Small intestine (tissue), 7 donors: ENCODE measurements around the gene FLT3. TPM values are rescaled to one million over a fixed set of nuclear protein-coding genes. Genes with fewer than 3 reads are reported as not detected.

Experiments used
- DNase-seq, 2 donors: peaks; one replicate each; pipeline versions ENCODE4 v3.0.0 to v3.0.0-alpha.2; 2013
- FAIRE-seq: peaks from 2 replicates; lab custom pipeline; 2012; peaks lifted over from hg19 to GRCh38; lab: Jason Lieb, UNC
- H3K27ac ChIP-seq, 3 donors: one replicate each; pipeline ENCODE4 v1.5.1; 2013; ENCODE audit warnings: low read length in 2 of 3, mild to moderate bottlenecking in 2 of 3, control low read depth in 1 of 3, inconsistent platforms in 1 of 3, low read depth in 1 of 3, moderate library complexity in 1 of 3
- H3K27me3 ChIP-seq, 3 donors: one replicate each; pipeline ENCODE4 v1.6.1; 2013; ENCODE audit warnings: low read length in 3 of 3, inconsistent platforms in 1 of 3; ENCODE audit not compliant: control insufficient read depth in 3 of 3, insufficient read depth in 3 of 3
- H3K36me3 ChIP-seq, 3 donors: one replicate each; pipeline ENCODE4 v1.6.1; 2013; ENCODE audit warnings: low read length in 3 of 3, inconsistent platforms in 1 of 3, low read depth in 1 of 3, mild to moderate bottlenecking in 1 of 3, moderate library complexity in 1 of 3; ENCODE audit not compliant: control insufficient read depth in 3 of 3, insufficient read depth in 2 of 3
- H3K4me1 ChIP-seq, 3 donors: one replicate each; pipeline ENCODE4 v1.6.1; 2013; ENCODE audit warnings: low read length in 2 of 3, inconsistent platforms in 1 of 3, low read depth in 1 of 3, mild to moderate bottlenecking in 1 of 3, moderate library complexity in 1 of 3; ENCODE audit not compliant: control insufficient read depth in 3 of 3, insufficient read depth in 2 of 3
- H3K4me3 ChIP-seq, 3 donors: one replicate each; pipeline ENCODE4 v1.5.1; 2013; ENCODE audit warnings: low read length in 3 of 3, control low read depth in 1 of 3, inconsistent platforms in 1 of 3, low read depth in 1 of 3, mild to moderate bottlenecking in 1 of 3, moderate library complexity in 1 of 3
- H3K9me3 ChIP-seq, 2 donors: one replicate each; pipeline ENCODE4 v1.6.1; 2013; ENCODE audit warnings: low read depth in 1 of 2, low read length in 1 of 2; ENCODE audit not compliant: control insufficient read depth in 2 of 2, insufficient read depth in 1 of 2
- WGBS, 3 donors: extraction: QIAGEN DNeasy Blood & Tissue Kit; methylation state at CpG; one replicate each; pipeline ENCODE4 v1.1.7; 2013; 5-methylcytosine and 5-hydroxymethylcytosine counted together
- polyA plus RNA-seq, 4 donors: library from polyadenylated mRNA; stranded (reverse) in 3 of 4; unstranded in 1 of 4; fragments of 200-250 nt in 3 of 4; fragments of 120-200 nt in 1 of 4; gene quantifications; one replicate each; pipeline versions ENCODE4 v1.2.1 to v1.2.3, GENCODE V29; 2013
- donor health status: healthy with polysubstance abuse.
- donor health status: control.
- donor health status: control.
- donor health status: Bipolar disorder and iron deficiency.
- donor health status: healthy.

Gene FLT3
- polyA plus RNA-seq, 4 donors: 0.19 to 0.83 (median 0.27) TPM; not detected in 1

- Histone ChIP-seq H3K27me3 (peaks cover 0 to 1% (median 0%) of the 10 kb centered on the region in 3 donors), H3K4me3 (no peak overlapping the region), H3K4me1 (no peaks in the 10 kb centered on the region), H3K9me3 (no peaks in the 10 kb centered on the region), H3K36me3 (no peaks in the 10 kb centered on the region), H3K27ac (no peak overlapping the region)
- DNase-seq (no peak), FAIRE-seq (no peak)
- 79 to 83% (median 82%) methylated on average over 13 of the region's 13 CpGs for WGBS, 3 donors
Observed at GRCh38 chr13:28056970-28057712, 43.2 kb downstream of the FLT3 start.

- H3K27me3 ChIP-seq: peaks cover 0 to 1% (median 0%) of the 10 kb centered on the region in 3 donors
- WGBS, 3 donors: 65 to 75% (median 67%) methylated on average over 9 of the region's 9 CpGs
- DNase-seq (no peak), FAIRE-seq (no peak)
- H3K4me1 ChIP-seq: no peaks in the 10 kb centered on the region
- no peaks in the 10 kb centered on the region for H3K36me3 ChIP-seq
- no peak overlapping the region for H3K4me3 ChIP-seq
- no peaks in the 10 kb centered on the region for H3K9me3 ChIP-seq
- H3K27ac ChIP-seq: no peak overlapping the region
Observed at GRCh38 chr13:28056426-28056825, 44.0 kb downstream of the FLT3 start.

- FAIRE-seq: no peak
- WGBS, 3 donors: 46 to 64% (median 47%) methylated on average over 2 of the region's 2 CpGs
- no peak overlapping the region for H3K27ac ChIP-seq
- H3K36me3 ChIP-seq: no peaks in the 10 kb centered on the region
- no peak overlapping the region for H3K4me3 ChIP-seq
- no peaks in the 10 kb centered on the region for H3K9me3 ChIP-seq
- DNase-seq: no peak
- peaks cover 0 to 1% (median 0%) of the 10 kb centered on the region in 3 donors for H3K27me3 ChIP-seq
- no peaks in the 10 kb centered on the region for H3K4me1 ChIP-seq
Observed at GRCh38 chr13:28055357-28055756, 45.0 kb downstream of the FLT3 start.

- no peaks in the 10 kb centered on the region for H3K9me3 ChIP-seq
- H3K4me3 ChIP-seq: no peak overlapping the region
- no peaks in the 10 kb centered on the region for H3K4me1 ChIP-seq
- FAIRE-seq: no peak
- H3K27ac ChIP-seq: no peak overlapping the region
- H3K36me3 ChIP-seq: no peaks in the 10 kb centered on the region
- DNase-seq: no peak
- peaks cover 0 to 3% (median 1%) of the 10 kb centered on the region in 3 donors for H3K27me3 ChIP-seq
Observed at GRCh38 chr13:28052945-28053344, 47.4 kb downstream of the FLT3 start.

GRCh38 chr13:28049880-28050875 is 50.2 kb downstream of the FLT3 start:
- no peak for FAIRE-seq
- H3K4me3 ChIP-seq: no peak overlapping the region
- H3K4me1 ChIP-seq: no peaks in the 10 kb centered on the region
- no peaks in the 10 kb centered on the region for H3K9me3 ChIP-seq
- DNase-seq: peak in 1 of 2 donors; percentile 17
- no peak overlapping the region for H3K27ac ChIP-seq
- H3K27me3 ChIP-seq: peaks cover 0 to 3% (median 1%) of the 10 kb centered on the region in 3 donors
- 29 to 40% (median 39%) methylated on average over 7 of the region's 7 CpGs for WGBS, 3 donors
- H3K36me3 ChIP-seq: no peaks in the 10 kb centered on the region

- FAIRE-seq (no peak), DNase-seq (no peak)
- Histone ChIP-seq H3K36me3 (no peaks in the 10 kb centered on the region), H3K9me3 (no peaks in the 10 kb centered on the region), H3K27me3 (peaks cover 0 to 3% (median 1%) of the 10 kb centered on the region in 3 donors), H3K4me1 (no peaks in the 10 kb centered on the region), H3K27ac (peak overlapping the region in 1 of 3 donors; percentile 2), H3K4me3 (no peak overlapping the region)
- WGBS, 3 donors: 50 to 58% (median 54%) methylated on average over 5 of the region's 5 CpGs
Observed at GRCh38 chr13:28049215-28049614, 51.2 kb downstream of the FLT3 start.

GRCh38 chr13:28048768-28049167 is 51.6 kb downstream of the FLT3 start:
- 62 to 78% (median 71%) methylated on average over 6 of the region's 6 CpGs for WGBS, 3 donors
- H3K4me3 ChIP-seq: no peak overlapping the region
- DNase-seq: no peak
- peak overlapping the region in 1 of 3 donors; percentile 2 for H3K27ac ChIP-seq
- H3K9me3 ChIP-seq: no peaks in the 10 kb centered on the region
- H3K36me3 ChIP-seq: no peaks in the 10 kb centered on the region
- no peak for FAIRE-seq
- H3K27me3 ChIP-seq: peaks cover 0 to 3% (median under 1%) of the 10 kb centered on the region in 3 donors
- H3K4me1 ChIP-seq: no peaks in the 10 kb centered on the region

- FAIRE-seq: no peak
- 54 to 61% (median 59%) methylated on average over 7 of the region's 7 CpGs for WGBS, 3 donors
- Histone ChIP-seq H3K9me3 (no peaks in the 10 kb centered on the region), H3K4me3 (no peak overlapping the region), H3K27ac (no peak overlapping the region), H3K4me1 (no peaks in the 10 kb centered on the region), H3K36me3 (no peaks in the 10 kb centered on the region), H3K27me3 (peaks cover 0 to 3% (median 0%) of the 10 kb centered on the region in 3 donors)
- no peak for DNase-seq
Observed at GRCh38 chr13:28047757-28048388, 52.5 kb downstream of the FLT3 start.
